Measurements from ENCODE around the gene CELA2A. TPM values are rescaled to one million over a fixed set of nuclear protein-coding genes. Genes with fewer than 3 reads are reported as not detected.

CELA2A gene
- total and polyA plus RNA-seq, 2 donors (not counting 3 experiments of a cell fraction or from before 2014, with no cell fraction given) = not detected

DNA sequence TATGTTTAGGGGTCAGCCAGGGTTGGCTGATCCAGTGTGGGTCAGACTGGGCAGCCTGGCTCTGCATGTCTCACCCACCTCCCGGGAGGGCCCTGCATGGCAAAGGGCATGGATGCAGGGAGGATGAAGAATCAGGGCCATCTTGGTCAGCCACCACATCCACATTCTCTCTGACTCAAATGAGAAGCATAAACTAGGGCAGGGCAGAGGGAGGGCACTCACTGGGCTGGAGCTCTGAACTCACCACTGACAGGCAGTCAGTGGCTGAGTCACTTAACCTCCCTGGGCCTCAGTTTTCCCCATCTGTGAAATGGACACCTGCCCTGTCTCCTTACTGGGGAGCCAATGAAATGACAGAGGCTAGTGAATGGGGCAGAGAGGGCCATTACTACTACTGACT is 4.3 kb upstream of the CELA2A start:
- H3K4me1 ChIP-seq (ENCODE audit: control insufficient read depth, extremely low read depth, insufficient read depth, low read length) = no peaks in the 10 kb centered on the region
- H3K79me2 ChIP-seq (ENCODE audit: control insufficient read depth, insufficient read depth, low read length) = no peaks in the 10 kb centered on the region
- no peak for DNase-seq (ENCODE audit: low read depth, low spot score)
- intact Hi-C loops (cut with micrococcal nuclease) = no loop called here
- H4K20me1 ChIP-seq (replicated peaks; ENCODE audit: control insufficient read depth, extremely low read depth, insufficient read depth, low read length) = no peaks in the 10 kb centered on the region
- POLR2A ChIA-PET = no interaction called here
- no peaks in the 10 kb centered on the region for H3K27me3 ChIP-seq (ENCODE audit: control insufficient read depth in 2 of 2, insufficient read depth in 2 of 2, low read length in 2 of 2)
- no peak overlapping the region for H3K27ac ChIP-seq (ENCODE audit: insufficient read depth, low read depth, low read length)
- no peak overlapping the region for H3K4me3 ChIP-seq (replicated peaks in 1 of 3; ENCODE audit: insufficient read depth in 1 of 3, low read depth in 1 of 3, low read length in 3 of 3)
- CTCF ChIA-PET = no interaction called here
- H3K36me3 ChIP-seq (ENCODE audit: control insufficient read depth in 2 of 2, extremely low read depth in 1 of 2, insufficient read depth in 2 of 2, low read length in 2 of 2) = no peaks in the 10 kb centered on the region
- FAIRE-seq = no peak
- H2AFZ ChIP-seq (ENCODE audit: low read depth, low read length) = no peak overlapping the region
- no peak overlapping the region for H3K4me2 ChIP-seq (ENCODE audit: insufficient read depth, low read length)
- BruUV-seq (replicated peaks) = no TSS peak
- no peak overlapping the region for H3K9ac ChIP-seq (replicated peaks; ENCODE audit: extremely low read depth, insufficient read depth, low read length)
- no peaks in the 10 kb centered on the region for H3K9me3 ChIP-seq (replicated peaks; ENCODE audit: control insufficient read depth, insufficient read depth, low read length)
- dilution Hi-C loops (cut with MboI; ENCODE audit: extremely low pct_ligation_motif_present, low sequenced_read_pairs) = no loop called here
- TF ChIP-seq, protein P1, sequence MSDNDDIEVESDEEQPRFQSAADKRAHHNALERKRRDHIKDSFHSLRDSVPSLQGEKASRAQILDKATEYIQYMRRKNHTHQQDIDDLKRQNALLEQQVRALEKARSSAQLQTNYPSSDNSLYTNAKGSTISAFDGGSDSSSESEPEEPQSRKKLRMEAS (IDR thresholded peaks at IDR 0.05; ENCODE audit: insufficient read depth, insufficient read length) = no peak
- TF ChIP-seq JUN (IDR thresholded peaks at IDR 0.05; ENCODE audit: borderline replicate concordance, insufficient read depth, insufficient read length, low read depth) = no peak
- TF ChIP-seq, protein P2, sequence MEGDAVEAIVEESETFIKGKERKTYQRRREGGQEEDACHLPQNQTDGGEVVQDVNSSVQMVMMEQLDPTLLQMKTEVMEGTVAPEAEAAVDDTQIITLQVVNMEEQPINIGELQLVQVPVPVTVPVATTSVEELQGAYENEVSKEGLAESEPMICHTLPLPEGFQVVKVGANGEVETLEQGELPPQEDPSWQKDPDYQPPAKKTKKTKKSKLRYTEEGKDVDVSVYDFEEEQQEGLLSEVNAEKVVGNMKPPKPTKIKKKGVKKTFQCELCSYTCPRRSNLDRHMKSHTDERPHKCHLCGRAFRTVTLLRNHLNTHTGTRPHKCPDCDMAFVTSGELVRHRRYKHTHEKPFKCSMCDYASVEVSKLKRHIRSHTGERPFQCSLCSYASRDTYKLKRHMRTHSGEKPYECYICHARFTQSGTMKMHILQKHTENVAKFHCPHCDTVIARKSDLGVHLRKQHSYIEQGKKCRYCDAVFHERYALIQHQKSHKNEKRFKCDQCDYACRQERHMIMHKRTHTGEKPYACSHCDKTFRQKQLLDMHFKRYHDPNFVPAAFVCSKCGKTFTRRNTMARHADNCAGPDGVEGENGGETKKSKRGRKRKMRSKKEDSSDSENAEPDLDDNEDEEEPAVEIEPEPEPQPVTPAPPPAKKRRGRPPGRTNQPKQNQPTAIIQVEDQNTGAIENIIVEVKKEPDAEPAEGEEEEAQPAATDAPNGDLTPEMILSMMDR (IDR thresholded peaks at IDR 0.05; ENCODE audit: extremely low read depth in 1 of 2, insufficient read depth in 1 of 2, low read depth in 1 of 2, low read length in 2 of 2) = no peak
- TF ChIP-seq GATA2 (IDR thresholded peaks at IDR 0.05; ENCODE audit: insufficient read depth, insufficient read length, low read depth, low read length) = no peak
- no peak for TF ChIP-seq POLR2AphosphoS5 (IDR thresholded peaks at IDR 0.05; ENCODE audit: insufficient read depth, low read depth, low read length)
- no peak for TF ChIP-seq POLR2A (IDR thresholded peaks at IDR 0.05; ENCODE audit: low read depth, low read length)
- TF ChIP-seq EZH2 (IDR thresholded peaks at IDR 0.05; ENCODE audit: borderline replicate concordance, low read depth, low read length, severe bottlenecking) = no peak
- no peak for TF ChIP-seq FOS (IDR thresholded peaks at IDR 0.05; ENCODE audit: borderline replicate concordance, insufficient read depth, low read length)
- TF ChIP-seq MYC (IDR thresholded peaks at IDR 0.05; ENCODE audit: low read depth, low read length) = no peak
- H3K9me1 ChIP-seq (replicated peaks; ENCODE audit: control insufficient read depth, extremely low read depth, insufficient read depth, low read length) = no peaks in the 10 kb centered on the region

All from endothelial cell of umbilical vein (primary cell).